ENCODE data around the gene ASAP2.

DNA sequence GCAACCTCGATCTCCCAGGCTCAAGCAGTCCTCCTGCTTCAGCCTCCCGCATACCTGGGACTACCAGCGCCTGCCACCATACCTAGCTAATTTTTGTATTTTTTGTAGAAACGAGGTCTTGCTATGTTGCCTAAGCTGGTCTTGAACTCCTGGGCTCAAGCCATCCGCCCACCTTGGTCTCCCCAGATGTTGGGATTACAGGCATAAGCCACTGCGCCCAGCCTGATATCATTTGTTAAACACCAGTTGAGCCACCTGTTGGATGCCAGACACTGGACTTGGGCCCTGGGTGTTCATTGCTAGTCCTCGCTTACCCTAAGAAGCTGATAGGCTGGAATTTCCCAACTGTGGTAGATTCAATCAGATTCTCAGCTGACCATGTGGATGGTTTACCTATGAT lies 136.9 kb downstream of the ASAP2 start:
- TF ChIP-seq, protein P1, sequence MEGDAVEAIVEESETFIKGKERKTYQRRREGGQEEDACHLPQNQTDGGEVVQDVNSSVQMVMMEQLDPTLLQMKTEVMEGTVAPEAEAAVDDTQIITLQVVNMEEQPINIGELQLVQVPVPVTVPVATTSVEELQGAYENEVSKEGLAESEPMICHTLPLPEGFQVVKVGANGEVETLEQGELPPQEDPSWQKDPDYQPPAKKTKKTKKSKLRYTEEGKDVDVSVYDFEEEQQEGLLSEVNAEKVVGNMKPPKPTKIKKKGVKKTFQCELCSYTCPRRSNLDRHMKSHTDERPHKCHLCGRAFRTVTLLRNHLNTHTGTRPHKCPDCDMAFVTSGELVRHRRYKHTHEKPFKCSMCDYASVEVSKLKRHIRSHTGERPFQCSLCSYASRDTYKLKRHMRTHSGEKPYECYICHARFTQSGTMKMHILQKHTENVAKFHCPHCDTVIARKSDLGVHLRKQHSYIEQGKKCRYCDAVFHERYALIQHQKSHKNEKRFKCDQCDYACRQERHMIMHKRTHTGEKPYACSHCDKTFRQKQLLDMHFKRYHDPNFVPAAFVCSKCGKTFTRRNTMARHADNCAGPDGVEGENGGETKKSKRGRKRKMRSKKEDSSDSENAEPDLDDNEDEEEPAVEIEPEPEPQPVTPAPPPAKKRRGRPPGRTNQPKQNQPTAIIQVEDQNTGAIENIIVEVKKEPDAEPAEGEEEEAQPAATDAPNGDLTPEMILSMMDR (conservative IDR thresholded peaks at IDR 0.05; ENCODE audit: low read length): no peak
- no peak for TF ChIP-seq EZH2phosphoT487 (IDR thresholded peaks at IDR 0.05; ENCODE audit: borderline replicate concordance)
